CD4-positive, CD25-positive, alpha-beta regulatory T cell (primary cell): Measurements from ENCODE around the gene EFTUD2. TPM values are rescaled to one million over a fixed set of nuclear protein-coding genes. Genes with fewer than 3 reads are reported as not detected.
"Not testable (repeated sequence)": the region's sequence is repeated elsewhere in the genome, so short reads cannot be mapped to it uniquely, and the experiment has no call there.

Experiments
- ATAC-seq, 2 donors: fragments of 150-1000 bp; cut with Tn5 transposase; one replicate each; pipeline ENCODE4 v1.10.0; 2021; ENCODE audit warnings: low read depth in 2 of 2, moderate number of reproducible peaks in 2 of 2, moderate library complexity in 1 of 2
- DNase-seq, 3 donors: peaks; one replicate each; pipeline versions ENCODE4 v3.0.0 to v3.0.0-alpha.2; 2012 to 2022; ENCODE audit warnings: mixed read lengths in 1 of 3
- H3K27ac ChIP-seq: one replicate; pipeline ENCODE4 v1.7.0; 2013; ENCODE audit warnings: mild to moderate bottlenecking, low read length; ENCODE audit not compliant: insufficient read depth, poor library complexity, severe bottlenecking
- H3K27me3 ChIP-seq: one replicate; pipeline ENCODE4 v1.7.0; 2013; ENCODE audit warnings: low read length; ENCODE audit not compliant: control insufficient read depth, insufficient read depth
- H3K36me3 ChIP-seq: one replicate; pipeline ENCODE4 v1.7.0; 2013; ENCODE audit warnings: mild to moderate bottlenecking, low read length, moderate library complexity; ENCODE audit not compliant: control insufficient read depth, insufficient read depth
- H3K4me1 ChIP-seq: 2 replicates; pipeline ENCODE4 v1.7.0; 2013; ENCODE audit warnings: mild to moderate bottlenecking, low read length; ENCODE audit not compliant: insufficient read depth, control insufficient read depth, poor library complexity, severe bottlenecking
- H3K4me3 ChIP-seq: one replicate; pipeline ENCODE4 v1.7.0; 2013; ENCODE audit warnings: low read depth, mild to moderate bottlenecking, low read length, moderate library complexity
- H3K9me3 ChIP-seq, 2 experiments: 1 replicate in 1 of 2; 2 replicates in 1 of 2; pipeline ENCODE4 v1.7.0; 2013; ENCODE audit warnings: low read length in 2 of 2, mild to moderate bottlenecking in 1 of 2, moderate library complexity in 1 of 2; ENCODE audit not compliant: control insufficient read depth in 2 of 2
- H3K27ac Mint-ChIP-seq, 3 donors: one replicate each; pipeline ENCODE4 v1.8.0; 2020 to 2022; ENCODE audit warnings: mild to moderate bottlenecking in 3 of 3, mixed read lengths in 3 of 3, moderate library complexity in 2 of 3
- H3K27me3 Mint-ChIP-seq: one replicate; pipeline ENCODE4 v1.8.0; 2022; ENCODE audit warnings: mild to moderate bottlenecking, mixed read lengths
- H3K36me3 Mint-ChIP-seq: one replicate; pipeline ENCODE4 v1.8.0; 2020; ENCODE audit warnings: mixed read lengths
- H3K4me1 Mint-ChIP-seq, 4 donors: one replicate each; pipeline ENCODE4 v1.8.0; 2020 to 2022; ENCODE audit warnings: mixed read lengths in 4 of 4, mild to moderate bottlenecking in 1 of 4
- H3K4me3 Mint-ChIP-seq, 4 donors: one replicate each; pipeline ENCODE4 v1.8.0; 2020 to 2022; ENCODE audit warnings: mild to moderate bottlenecking in 4 of 4, mixed read lengths in 4 of 4, moderate library complexity in 3 of 4
- H3K9me3 Mint-ChIP-seq, 7 donors: one replicate each; pipeline ENCODE4 v1.8.0; 2020 to 2022; ENCODE audit warnings: mixed read lengths in 7 of 7, mild to moderate bottlenecking in 3 of 7, moderate library complexity in 2 of 7
- polyA plus RNA-seq, 4 donors: library from polyadenylated mRNA; unstranded; fragments of 300-500 nt; fragmentation: Illumina TruSeq; gene quantifications; one replicate each; pipeline ENCODE4 v1.2.3, GENCODE V29; 2021
- total RNA-seq: library from RNA; stranded (reverse); gene quantifications from one replicate; pipeline ENCODE4 v1.2.3, GENCODE V29; 2022

Gene EFTUD2
- total RNA-seq: 111 TPM
- polyA plus RNA-seq: 10 to 100 TPM; 58.8 to 86.7 (median 73.5) TPM

DNA sequence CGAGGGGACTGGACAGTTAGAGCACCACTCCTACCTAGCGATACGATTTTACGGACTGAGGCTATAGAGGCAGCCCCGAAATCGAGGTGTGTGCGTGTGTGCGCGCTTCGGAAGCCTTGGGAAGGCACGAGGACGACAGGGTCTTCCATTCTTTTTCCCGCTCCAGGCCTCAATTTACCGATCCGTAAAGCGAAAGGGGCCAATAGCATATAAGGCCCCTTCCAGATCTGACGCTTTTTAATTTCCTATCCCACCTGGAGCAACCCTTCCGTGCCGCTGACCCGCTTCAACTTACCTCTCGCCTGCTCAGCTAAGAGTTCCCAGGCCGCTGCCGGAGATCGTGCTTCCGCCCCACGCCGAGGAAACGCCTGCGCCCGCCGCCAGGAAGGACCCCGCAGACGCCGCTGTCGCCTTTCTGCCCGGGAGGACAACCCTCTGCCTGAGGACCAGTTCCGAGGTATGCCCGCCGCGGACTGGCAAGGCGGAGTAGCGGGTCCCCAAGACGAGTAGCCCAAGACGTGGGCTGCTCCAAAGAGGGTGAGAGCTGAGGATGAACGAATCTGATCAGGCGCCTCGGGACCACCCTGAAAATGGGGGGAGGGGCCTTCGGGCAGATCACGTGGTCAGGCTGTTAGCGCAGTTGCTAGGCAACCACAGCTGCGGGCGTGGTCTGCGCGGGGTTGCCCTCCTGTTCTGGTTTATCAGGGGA lies at the start of gene EFTUD2:
EFTUD2 (minus strand) TSS at position 372 of the 709 bp plus-strand sequence. CDS start 4,924 bp downstream, outside the sequence.
- Mint-ChIP-seq H3K4me3 (peak within 1 kb of the TSS; percentile 87 to 99 (median 95)), H3K36me3 (peaks cover 14% of the 10 kb centered on the region), H3K27ac (peak within 1 kb of the TSS; percentile 99 to 100 (median 100)), H3K4me1 (peaks cover 9 to 37% (median 22%) of the 10 kb centered on the region in 4 donors), H3K27me3 (peaks cover 22% of the 10 kb centered on the region), H3K9me3 (peaks cover 0 to 3% (median 0%) of the 10 kb centered on the region in 7 donors)
- H3K4me1 ChIP-seq: peaks cover 30% of the 10 kb centered on the region
- ATAC-seq (peak; percentile 90 to 92), DNase-seq (peak; percentile 87 to 97 (median 95))
- H3K27ac ChIP-seq: peak within 1 kb of the TSS; percentile 96
- H3K9me3 ChIP-seq: no peaks in the 10 kb centered on the region
- H3K36me3 ChIP-seq: peaks cover 3% of the 10 kb centered on the region
- H3K4me3 ChIP-seq: peak within 1 kb of the TSS; percentile 98
- peaks cover 3% of the 10 kb centered on the region for H3K27me3 ChIP-seq

DNA sequence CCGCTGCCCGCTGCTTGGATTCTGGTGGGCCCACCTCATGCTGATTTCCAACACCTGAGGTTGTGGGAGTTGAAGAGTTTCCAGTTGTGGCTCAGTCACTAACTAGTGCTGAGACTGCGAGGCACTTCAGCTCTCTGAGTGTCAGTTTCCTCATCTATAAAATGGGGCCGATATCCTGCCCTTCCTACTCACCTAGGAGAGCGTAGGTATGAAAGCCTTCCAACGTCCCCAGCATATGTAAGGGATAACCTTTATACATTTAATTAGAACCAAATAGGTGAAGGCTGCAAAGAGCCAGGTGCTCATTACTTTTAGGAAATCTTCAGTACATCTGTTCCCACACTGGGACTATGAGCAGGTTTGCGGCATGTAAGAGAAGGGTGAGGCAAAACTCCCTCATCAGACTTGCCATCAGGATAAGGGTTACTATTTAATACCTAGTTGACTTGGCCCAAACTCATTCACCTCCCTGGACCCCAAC lies 49.1 kb upstream of the EFTUD2 start:
- peaks cover 0 to 18% (median 6%) of the 10 kb centered on the region in 4 donors for H3K4me1 Mint-ChIP-seq
- H3K27ac ChIP-seq: no peak overlapping the region
- no peaks in the 10 kb centered on the region for H3K36me3 ChIP-seq
- ATAC-seq (no peak), DNase-seq (no peak)
- H3K4me3 ChIP-seq: peak overlapping the region; percentile 97
- peaks cover 4% of the 10 kb centered on the region for H3K27me3 Mint-ChIP-seq
- no peaks in the 10 kb centered on the region for H3K9me3 ChIP-seq
- H3K4me1 ChIP-seq: peaks cover 16% of the 10 kb centered on the region
- H3K27me3 ChIP-seq: no peaks in the 10 kb centered on the region
- peak overlapping the region in 2 of 3 donors; percentile 93 to 98 for H3K27ac Mint-ChIP-seq
- H3K4me3 Mint-ChIP-seq: peak overlapping the region; percentile 87 to 98 (median 96)
- H3K9me3 Mint-ChIP-seq: no peaks in the 10 kb centered on the region
- H3K36me3 Mint-ChIP-seq: no peaks in the 10 kb centered on the region

DNA sequence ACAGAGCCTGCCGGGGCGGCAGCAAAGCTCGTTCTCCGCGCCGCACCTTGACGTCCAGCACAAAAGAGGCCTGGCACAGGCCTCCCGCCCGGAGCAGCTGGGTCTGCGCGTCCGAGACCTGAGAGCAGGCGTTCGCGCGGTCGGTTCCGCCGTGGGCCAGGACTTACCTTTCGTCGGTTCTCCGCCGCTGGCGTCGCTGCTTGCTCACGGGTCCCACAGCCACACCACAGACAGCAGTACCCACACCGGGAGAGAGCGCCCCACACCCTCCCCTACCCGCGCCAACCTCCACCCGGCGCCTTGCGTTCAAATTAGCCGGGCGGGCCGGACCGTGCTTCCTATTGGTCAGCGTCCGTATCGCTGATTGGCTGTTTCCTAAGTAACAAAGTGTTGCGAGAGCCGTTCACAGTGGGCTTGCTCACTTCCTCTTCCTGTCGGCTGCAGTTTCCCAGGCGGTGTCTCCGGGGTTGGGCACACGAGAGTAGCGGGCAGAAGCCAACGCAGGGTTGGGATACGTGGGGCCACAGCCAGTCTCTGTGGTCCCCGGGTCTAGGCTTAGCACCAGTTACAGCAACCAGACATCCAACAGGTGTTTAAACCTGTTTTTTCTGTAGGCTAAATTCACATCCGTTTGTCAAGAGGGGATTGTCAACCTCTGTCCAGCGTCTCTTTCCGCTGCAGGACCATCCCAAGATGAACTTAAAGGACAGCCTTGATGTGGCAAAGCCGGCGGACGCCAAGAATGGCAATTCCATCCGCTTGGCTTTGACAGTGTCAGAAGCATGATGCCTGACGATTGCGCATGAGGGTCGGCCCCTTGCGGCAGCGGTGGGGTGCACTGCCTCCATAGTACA lies 48.4 kb upstream of the EFTUD2 start, which contains the start of gene KIF18B:
KIF18B (minus strand) TSS at position 313 of the 854 bp plus-strand sequence. CDS start 11,429 bp downstream, outside the sequence.
- Mint-ChIP-seq H3K4me1 (peaks cover 0 to 23% (median 6%) of the 10 kb centered on the region in 4 donors), H3K4me3 (peak within 1 kb of the TSS; percentile 87 to 98 (median 96)), H3K27ac (peak within 1 kb of the TSS; percentile 93 to 98 (median 95)), H3K36me3 (no peaks in the 10 kb centered on the region), H3K27me3 (peaks cover 4% of the 10 kb centered on the region), H3K9me3 (no peaks in the 10 kb centered on the region)
- Histone ChIP-seq H3K36me3 (no peaks in the 10 kb centered on the region), H3K27ac (peak within 1 kb of the TSS; percentile 74), H3K4me1 (peaks cover 19% of the 10 kb centered on the region), H3K27me3 (no peaks in the 10 kb centered on the region), H3K4me3 (peak within 1 kb of the TSS; percentile 97), H3K9me3 (no peaks in the 10 kb centered on the region)
- ATAC-seq (peak; percentile 99 to 100), DNase-seq (peak; percentile 83 to 97 (median 88))

DNA sequence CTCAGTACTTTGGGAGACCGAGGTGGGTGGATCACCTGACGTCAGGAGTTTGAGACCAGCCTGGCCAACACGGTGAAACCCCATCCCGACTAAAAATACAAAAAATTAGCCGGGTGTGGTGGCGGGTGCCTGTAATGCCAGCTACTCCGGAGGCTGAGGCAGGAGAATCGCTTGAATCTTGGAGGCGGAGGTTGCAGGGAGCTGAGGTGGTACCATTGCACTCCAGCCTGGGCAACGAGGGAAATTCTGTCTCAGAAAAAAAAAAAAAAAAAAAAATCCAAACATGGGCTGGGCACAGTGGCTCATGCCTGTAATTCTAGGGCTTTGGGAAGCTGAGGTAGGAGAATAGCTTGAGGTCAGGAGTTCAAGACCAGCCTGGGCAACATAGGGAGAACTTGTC lies 46.4 kb upstream of the EFTUD2 start:
- not testable (repeated sequence) for H3K4me3 ChIP-seq

DNA sequence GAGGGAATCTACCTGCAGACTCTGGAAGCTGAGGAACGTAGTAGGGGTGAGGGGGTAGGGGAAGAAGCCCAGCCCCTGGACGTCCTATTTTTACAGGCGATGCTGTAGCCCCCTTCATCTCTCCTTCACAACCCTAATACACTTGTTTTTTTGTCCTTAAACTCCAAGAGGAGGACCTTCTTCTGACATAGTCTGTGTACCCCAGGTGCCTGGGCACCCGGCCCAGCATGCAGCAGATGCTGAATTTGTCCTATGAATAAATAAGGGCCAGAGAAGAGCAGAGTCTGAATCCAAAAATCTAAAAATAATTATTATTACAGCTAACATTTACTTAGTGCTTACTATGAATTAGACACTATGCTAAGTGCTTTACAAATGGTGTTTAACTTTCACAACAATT lies 43.2 kb upstream of the EFTUD2 start:
- H3K27me3 Mint-ChIP-seq: no peaks in the 10 kb centered on the region

More for the DNA sequence above, 46.4 kb upstream of the EFTUD2 start:
- not testable (repeated sequence) for H3K36me3 Mint-ChIP-seq, DNase-seq, ATAC-seq, H3K36me3 ChIP-seq, H3K27ac Mint-ChIP-seq, H3K27me3 ChIP-seq, H3K27me3 Mint-ChIP-seq, H3K27ac ChIP-seq, H3K9me3 ChIP-seq, H3K9me3 Mint-ChIP-seq
- peak overlapping the region in 2 of 4 donors; percentile 22 to 41 for H3K4me3 Mint-ChIP-seq
- peaks cover 32% of the 10 kb centered on the region for H3K4me1 ChIP-seq
- H3K4me1 Mint-ChIP-seq: peaks cover 0 to 32% (median 13%) of the 10 kb centered on the region in 4 donors

DNA sequence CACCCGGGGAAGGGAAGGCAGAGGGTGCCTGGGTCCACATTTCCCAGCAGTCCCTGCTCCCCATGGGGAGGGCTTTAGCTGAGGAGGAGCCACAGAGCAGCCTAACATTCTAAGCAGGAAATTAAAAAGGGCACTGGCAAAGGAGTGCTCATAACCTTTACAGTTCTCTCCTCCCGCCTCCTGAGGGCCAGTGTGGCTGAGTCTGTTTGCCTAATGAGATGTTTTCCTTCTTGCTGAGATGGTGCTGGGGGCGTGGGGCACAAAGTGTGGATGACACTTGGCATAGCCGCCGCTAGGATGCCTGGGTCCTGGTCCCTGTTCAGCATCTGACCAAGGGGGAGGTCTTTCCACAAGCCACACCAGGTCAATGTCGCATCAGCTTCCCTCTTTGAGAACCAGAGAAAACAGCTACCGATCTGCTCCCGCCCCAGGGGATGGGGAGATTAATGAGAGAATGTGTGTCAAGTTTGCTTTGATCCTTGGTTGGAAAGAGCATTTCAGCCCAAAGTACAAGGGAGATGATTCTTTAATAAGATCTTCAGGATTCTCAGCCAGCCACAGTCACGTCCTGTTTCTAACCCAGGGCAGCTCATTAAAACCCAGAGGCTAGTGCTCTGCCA lies 42.6 kb upstream of the EFTUD2 start:
- H3K27ac ChIP-seq: peak overlapping the region; percentile 44
- H3K36me3 ChIP-seq: no peaks in the 10 kb centered on the region
- H3K9me3 ChIP-seq: no peaks in the 10 kb centered on the region
- DNase-seq: peak in 1 of 3 donors; percentile 41
- peak overlapping the region; percentile 21 to 74 (median 48) for H3K27ac Mint-ChIP-seq
- peaks cover 19% of the 10 kb centered on the region for H3K4me1 ChIP-seq
- peak; percentile 64 to 70 for ATAC-seq
- H3K4me3 ChIP-seq: peak overlapping the region; percentile 55
- no peaks in the 10 kb centered on the region for H3K27me3 ChIP-seq
- peaks cover 0 to 21% (median 17%) of the 10 kb centered on the region in 4 donors for H3K4me1 Mint-ChIP-seq
- H3K27me3 Mint-ChIP-seq: no peaks in the 10 kb centered on the region
- peak overlapping the region; percentile 16 to 77 (median 40) for H3K4me3 Mint-ChIP-seq
- no peaks in the 10 kb centered on the region for H3K36me3 Mint-ChIP-seq
- H3K9me3 Mint-ChIP-seq: peaks cover 0 to 2% (median 0%) of the 10 kb centered on the region in 7 donors

More for the DNA sequence above, 43.2 kb upstream of the EFTUD2 start:
- ATAC-seq: no peak
- Mint-ChIP-seq H3K4me3 (peak overlapping the region in 3 of 4 donors; percentile 29 to 77 (median 71)), H3K4me1 (peaks cover 0 to 22% (median 14%) of the 10 kb centered on the region in 4 donors), H3K27ac (peak overlapping the region in 1 of 3 donors; percentile 21), H3K9me3 (peaks cover 0 to 2% (median 0%) of the 10 kb centered on the region in 7 donors), H3K36me3 (no peaks in the 10 kb centered on the region)
- Histone ChIP-seq H3K27ac (peak overlapping the region; percentile 44), H3K4me3 (no peak overlapping the region), H3K4me1 (peaks cover 25% of the 10 kb centered on the region), H3K36me3 (no peaks in the 10 kb centered on the region), H3K9me3 (no peaks in the 10 kb centered on the region), H3K27me3 (no peaks in the 10 kb centered on the region)
- DNase-seq: no peak

DNA sequence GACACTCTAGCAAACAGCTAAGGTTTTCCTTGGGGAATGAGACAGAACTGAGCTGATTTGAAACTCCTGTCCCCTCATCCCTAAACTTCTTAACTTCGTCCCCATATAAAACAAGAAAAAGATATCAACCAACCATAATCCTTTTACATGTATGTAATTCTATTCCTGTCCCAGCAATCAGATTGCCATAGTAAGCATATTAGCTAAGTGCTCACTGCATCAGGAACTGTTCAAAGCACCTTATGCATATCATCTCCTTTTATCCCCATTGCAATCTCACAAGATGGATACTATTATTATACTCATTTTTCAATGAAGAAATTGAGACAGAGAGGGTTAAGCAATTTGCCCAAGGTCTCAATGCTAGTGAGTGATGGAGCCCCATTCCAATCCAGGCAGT lies 41.5 kb upstream of the EFTUD2 start:
- H3K4me1 Mint-ChIP-seq: peaks cover 0 to 17% (median 11%) of the 10 kb centered on the region in 4 donors
- no peaks in the 10 kb centered on the region for H3K36me3 Mint-ChIP-seq

More for the DNA sequence above, 41.5 kb upstream of the EFTUD2 start:
- Histone ChIP-seq H3K4me3 (no peak overlapping the region), H3K27ac (no peak overlapping the region), H3K9me3 (no peaks in the 10 kb centered on the region), H3K36me3 (no peaks in the 10 kb centered on the region), H3K4me1 (peaks cover 15% of the 10 kb centered on the region), H3K27me3 (no peaks in the 10 kb centered on the region)
- H3K27me3 Mint-ChIP-seq: no peaks in the 10 kb centered on the region
- no peak for ATAC-seq
- no peak for DNase-seq
- H3K4me3 Mint-ChIP-seq: no peak overlapping the region
- no peak overlapping the region for H3K27ac Mint-ChIP-seq
- peaks cover 0 to 2% (median 0%) of the 10 kb centered on the region in 7 donors for H3K9me3 Mint-ChIP-seq
